Ovary (tissue), 1 donor: ENCODE measurements around the gene RFX3.

Experiments
- EP300 ChIP-seq: sonication (generic); formaldehyde crosslinking; IDR thresholded peaks from one replicate; pipeline ENCODE4 v1.6.1; 2017; ENCODE audit warnings: antibody characterized with exemption
- POLR2A ChIP-seq: fragments of 450-650 bp; IDR thresholded peaks from one replicate; pipeline ENCODE4 v1.6.1; 2017; ENCODE audit warnings: antibody characterized with exemption, mild to moderate bottlenecking, moderate library complexity

GRCh38 chr9:3285365-3286161, 240.2 kb downstream of the RFX3 start:
- TF ChIP-seq POLR2A: no peak
- no peak for TF ChIP-seq EP300
